Stimulated activated CD4-positive, alpha-beta T cell treated with anti-CD3 and anti-CD28 coated beads, Interleukin-12 subunit alpha, Interleukin-12 subunit beta, amount 100 ng/mL, for 24 hours (primary cell): Measurements from ENCODE around the gene PDE9A.
"Not testable (repeated sequence)": the region's sequence is repeated elsewhere in the genome, so short reads cannot be mapped to it uniquely, and the experiment has no call there.

Experiments
- DNase-seq, 2 experiments: peaks; one replicate each; pipeline ENCODE4 v3.0.0-alpha.2; 2020; ENCODE audit warnings: low read depth in 2 of 2

PDE9A gene

DNA sequence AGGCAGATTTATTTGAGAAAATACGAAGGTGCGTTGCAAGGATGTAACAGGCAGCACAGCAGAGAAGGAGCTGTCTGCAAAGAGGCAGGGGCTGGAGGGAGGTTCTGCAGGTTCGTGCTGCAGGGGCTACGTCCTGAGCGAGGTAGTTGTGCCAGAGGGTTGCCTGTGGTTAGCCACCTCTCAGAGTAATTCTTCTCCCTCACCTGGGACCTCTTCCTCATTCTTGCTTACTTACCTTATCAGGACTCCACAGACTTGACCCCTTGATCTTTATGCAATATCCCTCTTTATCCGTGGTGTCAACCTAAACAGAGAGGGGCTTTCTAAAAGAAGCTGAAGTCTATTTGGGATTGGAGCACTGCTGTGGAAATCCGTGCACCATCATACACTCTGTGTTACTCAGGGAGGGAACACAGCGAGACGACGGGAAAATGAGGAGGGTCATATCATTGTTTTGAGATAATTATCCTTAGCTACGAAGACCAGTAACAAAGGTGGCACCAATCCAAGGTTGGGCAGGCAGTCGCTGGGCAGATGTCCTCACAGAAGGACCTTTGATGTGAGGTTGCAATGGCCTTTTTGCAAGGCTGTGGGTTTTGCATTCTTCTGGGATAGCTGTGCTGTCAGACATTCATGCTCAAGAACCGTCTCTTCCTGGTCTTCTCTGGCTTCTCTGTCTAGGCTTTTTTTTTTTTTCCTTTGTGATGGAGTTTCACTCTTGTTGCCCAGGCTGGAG lies 143.1 kb downstream of the PDE9A start:
- DNase-seq, result no peak

DNA sequence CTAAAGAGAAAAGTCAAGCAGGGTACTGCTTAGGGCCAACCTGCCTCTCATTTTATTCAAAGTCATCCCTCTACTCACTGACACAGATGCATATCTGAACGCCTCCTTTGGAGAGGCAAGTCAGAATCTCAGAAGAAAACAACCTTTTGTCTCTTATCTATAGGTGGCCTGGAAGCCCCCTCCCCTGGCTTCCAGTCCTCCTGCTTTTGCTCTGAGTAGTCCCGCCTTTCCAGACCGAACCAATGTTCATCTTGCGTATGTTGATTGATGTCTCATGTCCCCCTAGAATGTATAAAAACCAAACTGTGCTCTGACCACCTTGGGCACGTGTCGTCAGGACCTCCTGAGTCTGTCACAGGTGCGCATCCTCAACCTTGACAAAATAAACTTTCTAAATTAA lies 144.1 kb downstream of the PDE9A start:
- DNase-seq, result no peak

DNA sequence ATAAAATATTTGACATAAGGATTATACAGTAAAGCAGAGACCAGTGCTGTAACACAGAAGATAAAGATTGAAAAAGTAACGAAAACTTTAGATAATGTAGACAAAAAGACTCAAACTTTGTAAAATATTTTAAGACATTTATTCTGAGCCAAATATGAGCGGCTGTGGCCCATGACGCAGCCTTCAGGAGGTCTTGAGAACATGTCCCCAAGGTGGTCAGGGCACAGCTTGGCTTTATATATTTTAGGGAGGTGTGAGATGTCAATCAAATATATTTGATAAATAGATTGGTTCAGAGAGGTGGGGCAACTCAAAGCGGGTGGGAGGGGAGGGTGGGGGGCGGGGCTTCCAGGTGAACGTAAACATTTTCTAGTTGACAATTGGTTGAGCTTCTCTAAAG lies 144.7 kb downstream of the PDE9A start:
- DNase-seq, result no peak

DNA sequence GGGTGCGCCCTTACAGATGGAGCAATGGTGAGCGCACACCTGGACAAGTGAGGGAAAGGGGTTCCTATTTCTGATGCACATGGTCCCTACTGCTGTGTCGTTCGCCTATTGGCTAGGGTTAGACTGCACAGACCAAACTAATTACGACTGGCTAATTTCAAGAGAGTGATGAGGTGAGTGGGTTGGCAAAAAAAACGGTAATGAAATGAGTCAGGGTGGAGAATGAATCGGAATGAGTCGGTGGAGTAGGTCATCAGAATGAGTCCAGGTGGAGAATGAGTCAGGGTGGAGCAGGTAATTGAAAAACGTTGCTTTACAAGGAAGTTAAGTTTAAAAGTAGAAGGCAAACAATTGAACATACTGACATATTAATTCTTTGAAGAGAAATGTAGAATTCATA lies 146.1 kb downstream of the PDE9A start:
- no peak for DNase-seq

DNA sequence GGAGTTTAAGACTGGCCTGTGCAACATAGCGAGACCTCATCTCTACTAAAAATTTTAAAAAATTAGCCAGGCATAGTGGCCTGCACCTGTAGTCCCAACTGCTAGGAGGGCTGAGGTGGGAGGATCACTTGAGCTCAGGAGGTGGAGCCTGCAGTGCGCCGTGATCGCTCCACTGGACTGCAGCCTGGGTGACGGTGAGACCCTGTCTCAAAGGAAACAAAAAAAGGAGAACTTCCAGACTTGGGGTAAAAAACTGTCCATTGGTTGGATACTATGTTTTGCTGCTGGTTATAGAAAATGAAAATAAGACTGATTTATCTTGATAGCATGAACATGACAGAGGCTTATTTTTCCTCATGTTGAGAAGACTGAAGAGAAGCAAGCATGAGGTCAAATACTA lies 146.5 kb downstream of the PDE9A start:
- no peak for DNase-seq

DNA sequence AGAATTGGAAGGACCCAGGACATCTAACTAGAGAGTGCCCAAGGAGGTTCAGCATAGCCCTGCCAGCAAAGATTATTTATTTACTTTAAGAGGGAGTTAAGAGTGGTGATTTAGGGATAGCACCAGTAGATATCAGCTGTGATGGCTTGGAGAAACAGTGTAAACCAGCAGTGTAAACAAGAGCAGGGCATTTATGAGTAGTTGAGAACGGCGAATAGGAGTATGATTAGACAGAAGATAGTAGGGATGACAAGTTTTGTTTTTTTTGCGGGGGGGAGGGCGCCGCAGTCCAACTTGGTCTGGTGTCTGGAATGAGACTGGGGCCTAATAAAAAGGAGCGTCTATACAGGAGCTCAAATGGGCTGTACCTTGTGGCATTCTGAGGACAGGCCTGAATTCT lies 148.2 kb downstream of the PDE9A start:
- not testable (repeated sequence) for DNase-seq

DNA sequence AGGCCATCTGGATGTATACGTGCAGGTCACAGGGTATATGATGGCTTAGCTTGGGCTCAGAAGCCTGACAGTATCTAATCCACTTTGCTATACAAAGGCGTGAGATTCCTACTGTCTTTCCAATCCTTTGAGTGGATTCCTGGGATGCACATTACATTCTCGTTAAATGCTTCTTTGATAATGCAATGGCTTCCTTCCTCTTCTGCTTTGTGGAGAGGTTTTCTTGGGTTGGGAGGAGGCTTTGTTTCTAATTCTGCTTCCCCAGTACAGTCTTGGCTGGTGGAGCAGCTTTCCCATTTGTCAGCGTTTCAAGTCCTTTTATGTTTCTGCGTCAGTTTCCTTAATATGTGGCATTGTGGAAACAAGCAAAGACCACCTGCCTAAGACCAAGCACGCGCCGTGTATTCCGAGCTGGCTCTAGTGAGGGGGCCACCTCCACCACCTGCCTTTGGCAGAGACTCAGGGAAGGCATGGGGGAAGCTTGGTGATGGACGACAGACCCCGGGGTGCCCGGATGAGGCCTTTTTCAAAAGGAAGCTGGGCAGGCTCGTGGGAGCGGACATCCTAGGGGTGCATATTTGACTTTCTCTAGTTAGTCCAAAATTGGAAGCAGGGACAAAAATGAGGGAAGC lies 153.2 kb downstream of the PDE9A start:
- no peak for DNase-seq

DNA sequence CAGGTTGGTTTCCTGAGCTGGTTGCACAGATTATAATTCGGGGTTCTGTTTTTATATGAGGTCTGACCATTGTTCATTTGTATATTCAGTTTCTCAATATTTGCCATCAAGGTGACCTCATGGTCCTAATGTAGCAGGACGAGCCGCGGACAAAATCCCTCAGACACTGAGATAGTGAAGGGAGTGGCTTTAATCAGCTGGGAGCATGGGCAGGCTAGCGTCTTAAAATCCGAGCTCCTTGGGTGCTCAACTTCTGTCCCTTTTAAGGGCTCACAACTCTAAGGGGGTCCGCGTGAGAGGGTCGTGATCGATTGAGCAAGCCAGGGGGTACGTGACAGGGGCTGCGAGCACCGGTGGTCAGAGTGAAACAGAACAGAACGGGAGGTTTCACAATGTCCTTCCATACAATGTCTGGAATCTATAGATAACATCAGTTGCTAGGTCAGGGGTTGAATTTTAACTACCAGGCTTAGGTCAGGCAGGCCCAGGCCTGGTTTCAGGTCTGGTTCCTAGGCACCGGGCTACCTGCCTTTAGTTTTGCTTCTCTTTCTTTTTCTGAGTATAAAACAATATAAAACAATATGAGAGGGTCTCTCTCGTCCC lies 154.0 kb downstream of the PDE9A start:
- not testable (repeated sequence) for DNase-seq

DNA sequence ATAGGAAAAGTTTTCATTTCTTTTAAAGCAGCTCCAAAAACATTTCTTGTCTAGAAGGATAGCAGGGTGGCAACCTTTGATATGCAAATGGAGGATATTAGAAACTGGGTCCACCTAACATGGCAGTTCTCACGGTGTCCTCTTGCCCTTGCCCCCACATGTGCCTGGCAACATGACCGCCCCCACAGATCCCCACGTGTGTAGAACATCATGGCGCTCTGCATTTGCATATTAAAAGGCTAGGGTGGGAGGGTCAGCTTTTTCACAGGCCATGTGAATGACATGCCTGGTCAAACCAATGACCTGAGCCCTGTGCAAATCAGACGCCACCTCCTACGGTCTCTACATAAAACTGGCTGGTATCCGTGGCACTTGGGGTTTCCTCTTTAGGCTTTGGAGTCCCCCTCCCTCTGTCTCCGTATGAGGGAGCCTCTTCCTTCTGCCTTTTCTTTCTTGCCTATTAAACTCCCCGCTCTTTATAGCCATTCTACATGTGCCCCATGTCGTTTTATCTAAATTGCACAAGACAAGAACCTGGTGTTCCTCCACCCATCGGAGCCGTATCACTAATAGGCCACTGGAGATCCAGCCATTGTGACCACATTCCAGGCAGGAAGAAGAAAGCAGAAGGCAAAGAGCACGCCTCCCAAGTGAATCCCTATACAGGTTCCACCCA lies 154.7 kb downstream of the PDE9A start:
- no peak for DNase-seq

DNA sequence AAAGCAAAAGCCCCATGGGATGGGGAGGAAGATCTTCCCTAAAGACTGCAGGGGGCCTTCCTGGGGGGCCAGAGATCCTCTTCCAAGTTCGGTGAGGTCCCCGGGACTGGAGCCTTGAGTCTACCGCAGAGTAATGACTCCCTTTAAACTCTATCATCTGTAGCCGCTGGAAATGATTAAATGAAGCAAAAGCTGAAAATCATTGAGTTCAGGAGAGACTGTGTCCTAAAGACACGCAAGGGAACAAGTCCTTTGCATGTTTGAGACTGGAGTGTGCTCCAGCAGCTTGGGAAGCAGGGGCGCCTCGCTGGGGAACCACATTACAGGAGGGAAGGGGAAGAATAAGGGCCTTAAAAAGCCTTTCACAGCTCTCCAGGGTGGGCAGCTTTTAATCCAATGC lies 155.8 kb downstream of the PDE9A start:
- no peak for DNase-seq

DNA sequence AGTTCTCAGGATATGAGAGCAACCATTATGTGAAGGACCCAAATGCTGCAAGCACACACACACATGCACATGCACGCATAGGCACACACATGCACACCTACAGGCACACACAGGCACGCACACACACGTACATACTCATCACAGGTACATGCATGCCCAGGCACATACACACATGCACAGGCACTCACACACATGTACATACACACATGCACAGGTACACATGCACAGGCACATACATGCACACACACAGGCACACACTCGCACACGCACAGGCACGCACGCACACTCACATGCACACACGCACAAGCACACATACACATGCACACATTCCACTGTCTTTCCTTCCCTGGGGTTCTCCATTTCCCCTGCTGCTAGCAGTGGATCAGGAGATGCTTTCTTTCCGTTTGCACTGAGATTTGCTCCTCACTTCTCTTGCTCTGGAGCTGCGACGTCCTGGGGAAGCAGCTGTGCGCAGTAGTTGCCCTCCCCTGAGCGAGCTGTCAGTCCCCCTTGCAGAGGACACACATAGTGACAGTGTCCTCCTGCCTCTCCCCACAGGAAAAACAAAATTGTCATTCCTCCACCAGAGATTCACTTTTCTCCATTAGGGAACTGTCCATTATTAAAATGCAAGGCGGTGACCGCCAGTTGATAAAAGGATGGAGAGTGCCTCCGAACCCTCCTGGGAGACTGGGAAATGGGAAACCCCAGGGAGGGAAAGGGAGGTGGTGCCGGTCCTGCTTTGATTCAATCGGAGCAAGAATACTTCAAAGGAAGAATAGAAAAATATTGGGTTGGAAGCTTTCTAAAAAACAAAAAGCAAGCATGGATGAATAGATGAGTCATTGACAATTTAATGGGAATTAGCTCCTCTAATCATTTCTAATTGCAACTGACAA lies 156.4 kb downstream of the PDE9A start:
- no peak for DNase-seq

DNA sequence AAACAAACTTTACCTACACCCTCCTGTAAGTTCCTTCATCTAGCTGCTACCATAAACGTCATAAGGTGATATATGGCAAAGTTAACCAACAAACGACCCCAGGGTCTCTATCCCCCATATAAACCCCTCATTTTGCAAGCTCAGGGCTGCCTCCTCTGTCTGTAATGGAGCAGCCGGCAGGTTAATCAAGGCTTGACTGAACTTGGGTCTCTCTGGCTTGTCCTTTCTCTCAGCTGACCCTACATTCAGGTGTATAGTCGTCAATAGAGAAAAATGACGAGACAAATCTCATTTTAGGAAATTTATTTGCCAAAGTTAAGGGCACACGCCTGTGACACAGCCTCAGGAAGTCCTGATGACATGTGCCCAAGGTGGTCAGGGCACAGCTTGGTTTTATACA lies 158.5 kb downstream of the PDE9A start:
- DNase-seq, result no peak

DNA sequence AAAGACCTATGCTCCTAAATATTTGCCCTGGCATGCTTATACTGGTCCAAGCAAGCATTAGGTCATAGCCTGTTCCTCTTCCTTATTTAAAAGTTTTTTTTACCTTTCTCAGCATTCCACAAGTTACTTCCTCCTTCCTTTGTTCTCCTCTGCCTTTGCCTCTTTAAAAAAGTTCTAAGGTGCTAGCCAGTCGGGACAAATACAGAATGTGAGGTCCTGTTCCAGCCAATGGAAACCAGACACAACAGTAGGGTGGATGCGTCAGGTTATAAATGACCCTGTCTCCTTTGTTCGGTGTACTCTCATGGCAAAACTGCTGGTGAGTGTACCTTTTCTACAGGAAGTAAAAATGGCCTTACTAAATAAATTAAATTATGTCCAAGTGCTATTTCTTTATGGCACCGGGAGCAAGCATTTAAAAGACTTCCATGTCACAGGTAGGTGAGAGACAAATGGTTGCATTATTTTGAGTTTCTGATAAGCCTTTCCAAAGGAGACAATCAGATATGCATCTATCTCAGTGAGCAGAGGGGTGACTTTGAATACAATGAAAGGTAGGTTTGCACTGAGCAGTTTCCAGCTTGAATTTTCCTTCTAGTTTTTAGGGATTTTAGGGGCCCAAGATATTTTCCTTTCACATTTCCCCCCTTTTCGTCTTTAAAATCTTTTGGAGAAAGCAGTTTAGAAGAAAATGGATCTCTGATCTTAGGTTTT lies 159.3 kb downstream of the PDE9A start:
- DNase-seq, result not testable (repeated sequence)

DNA sequence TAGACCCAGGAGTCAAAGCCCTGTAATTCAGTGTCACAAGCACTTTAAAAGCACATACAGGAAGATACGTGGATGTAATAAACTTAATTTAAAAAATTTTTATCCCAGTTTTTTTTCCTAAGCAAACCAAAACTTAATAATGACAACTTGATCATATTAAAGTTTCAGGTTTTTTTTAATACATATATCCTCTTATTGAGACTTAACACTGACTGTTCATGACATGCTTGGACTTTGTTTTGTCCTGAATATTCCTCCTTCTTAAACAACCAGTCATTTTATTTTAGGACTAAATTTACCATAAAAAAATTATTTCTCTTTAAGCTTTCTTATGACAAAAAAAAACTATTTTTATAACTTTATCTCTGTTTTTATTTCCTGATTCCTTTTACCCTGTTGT lies 161.8 kb downstream of the PDE9A start:
- DNase-seq, result no peak

DNA sequence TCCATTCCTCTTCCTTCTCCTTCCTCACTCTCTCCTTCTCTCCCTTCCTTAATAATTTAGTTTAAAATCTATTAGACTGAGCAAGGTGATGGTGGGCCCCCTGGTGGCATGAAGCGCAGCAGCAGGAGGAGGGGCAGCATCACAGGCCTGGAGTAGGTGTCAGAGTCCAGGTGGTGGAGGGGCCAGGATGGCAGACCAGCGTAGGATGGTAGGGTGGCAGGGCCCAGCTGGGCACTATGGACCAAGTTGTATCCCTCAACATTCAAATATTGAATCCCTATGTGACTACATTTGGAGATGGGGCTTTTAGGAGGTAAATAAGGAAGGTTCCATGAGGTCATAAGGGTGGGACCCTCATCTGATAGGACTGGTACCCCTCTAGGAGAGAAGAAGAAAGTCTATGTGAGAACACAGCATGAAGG lies 164.9 kb downstream of the PDE9A start:
- DNase-seq, result peak in 1 of 2 experiments; percentile 54

DNA sequence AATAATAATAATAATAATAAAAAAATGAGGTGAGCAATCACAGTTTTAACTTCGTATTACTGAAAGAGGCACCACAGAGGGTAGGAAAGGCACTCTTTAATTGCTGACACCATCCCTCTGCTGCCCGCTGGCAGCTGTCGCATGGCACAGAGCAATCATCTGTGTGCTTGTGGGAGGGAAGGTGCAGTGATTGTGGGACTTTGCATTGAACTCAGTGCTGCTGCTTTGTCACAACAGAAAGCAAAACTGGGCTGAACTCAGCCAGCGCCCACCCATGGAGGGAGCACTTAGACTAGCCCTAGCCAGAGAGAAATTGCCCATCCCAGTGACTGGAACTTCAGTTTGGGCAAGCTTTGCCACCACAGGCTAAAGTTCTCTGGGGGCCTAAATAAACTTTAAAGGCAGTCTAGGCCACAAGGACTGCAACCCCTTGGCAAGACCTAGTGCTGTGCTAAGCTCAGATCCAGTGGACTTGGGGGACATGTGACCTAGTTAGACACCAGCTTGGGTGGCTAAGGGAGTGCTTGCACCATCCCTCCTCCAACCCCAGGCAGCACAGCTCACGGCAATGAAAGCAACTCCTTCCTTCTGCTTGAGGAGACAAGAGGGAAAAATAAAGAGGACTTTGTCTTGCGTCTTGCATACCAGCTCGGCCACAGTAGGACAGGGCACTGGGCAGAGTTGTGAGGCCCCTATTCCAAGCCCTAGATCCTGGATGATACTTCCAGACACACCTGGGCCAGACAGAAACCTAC lies 166.6 kb downstream of the PDE9A start:
- no peak for DNase-seq

DNA sequence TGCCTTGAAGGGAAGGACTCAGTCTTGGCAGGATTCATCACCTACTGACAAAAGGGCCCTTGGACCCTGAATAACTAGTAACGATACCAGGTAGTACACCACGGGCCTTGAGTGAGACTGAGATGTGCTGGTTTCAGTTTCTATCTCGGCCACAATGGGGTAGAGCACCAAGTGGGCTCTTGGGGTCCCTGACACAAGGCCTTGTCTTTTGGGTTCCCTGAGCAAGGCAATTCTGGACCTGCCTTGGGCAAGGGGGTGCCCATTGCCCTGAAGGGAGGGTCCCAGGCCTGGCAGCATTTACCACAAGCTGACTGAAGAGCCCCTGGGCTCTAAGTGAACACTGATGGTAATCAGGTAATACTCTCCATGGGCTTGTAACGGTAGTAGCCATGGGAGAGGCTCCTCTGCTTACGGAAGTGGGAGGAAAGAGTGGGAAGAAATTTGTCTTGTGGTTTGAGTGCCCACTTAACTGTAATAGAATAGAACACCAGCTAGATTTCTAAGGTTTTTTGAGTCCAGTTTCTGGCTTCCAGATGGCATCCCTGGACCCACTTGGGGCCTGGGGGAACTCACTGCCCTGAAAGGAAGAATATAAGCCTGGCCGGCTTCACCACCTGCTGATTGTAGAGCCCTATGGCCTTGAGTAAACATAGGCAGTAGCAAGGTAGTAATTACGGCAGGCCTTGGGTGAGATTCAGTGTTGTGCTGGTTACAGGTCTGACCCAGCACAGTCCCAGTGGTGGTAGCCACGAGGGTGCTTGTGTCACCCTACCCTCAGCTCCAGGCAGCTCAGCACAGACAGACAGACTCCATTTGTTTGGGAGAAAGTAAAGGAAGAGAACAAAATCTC lies 167.4 kb downstream of the PDE9A start:
- DNase-seq, result no peak
